ENCODE data around the gene SH2D7. TPM values are rescaled to one million over a fixed set of nuclear protein-coding genes. Genes with fewer than 3 reads are reported as not detected.

SH2D7 gene
- total RNA-seq, 1 donor from 2014 or later, result not detected

GRCh38 chr15:78147566-78147965, 55.2 kb downstream of the SH2D7 start:
- Mint-ChIP-seq H3K36me3 (peaks cover 2% of the 10 kb centered on the region), H3K9me3 (no peaks in the 10 kb centered on the region), H3K27me3 (ENCODE audit: insufficient read depth, low read depth) (peaks cover 2% of the 10 kb centered on the region), H3K4me3 (peak overlapping the region; percentile 73), H3K4me1 (peaks cover 23% of the 10 kb centered on the region), H3K27ac (no peak overlapping the region)
- Histone ChIP-seq H3K79me2 (ENCODE audit: low read depth) (no peaks in the 10 kb centered on the region), H3K27me3 (peaks cover 19% of the 10 kb centered on the region), H3K4me3 (no peak overlapping the region), H4K20me1 (ENCODE audit: low read depth) (peaks cover 9% of the 10 kb centered on the region), H3F3A (ENCODE audit: low read depth) (peaks cover 8% of the 10 kb centered on the region), H3K4me2 (no peak overlapping the region), H3K4me1 (no peaks in the 10 kb centered on the region), H3K36me3 (no peaks in the 10 kb centered on the region), H2AFZ (replicated peaks) (no peak overlapping the region), H3K27ac (no peak overlapping the region), H3K9ac (no peak overlapping the region), H3K9me3 (ENCODE audit: low read depth) (no peaks in the 10 kb centered on the region)
- TF ChIP-seq, protein P1, sequence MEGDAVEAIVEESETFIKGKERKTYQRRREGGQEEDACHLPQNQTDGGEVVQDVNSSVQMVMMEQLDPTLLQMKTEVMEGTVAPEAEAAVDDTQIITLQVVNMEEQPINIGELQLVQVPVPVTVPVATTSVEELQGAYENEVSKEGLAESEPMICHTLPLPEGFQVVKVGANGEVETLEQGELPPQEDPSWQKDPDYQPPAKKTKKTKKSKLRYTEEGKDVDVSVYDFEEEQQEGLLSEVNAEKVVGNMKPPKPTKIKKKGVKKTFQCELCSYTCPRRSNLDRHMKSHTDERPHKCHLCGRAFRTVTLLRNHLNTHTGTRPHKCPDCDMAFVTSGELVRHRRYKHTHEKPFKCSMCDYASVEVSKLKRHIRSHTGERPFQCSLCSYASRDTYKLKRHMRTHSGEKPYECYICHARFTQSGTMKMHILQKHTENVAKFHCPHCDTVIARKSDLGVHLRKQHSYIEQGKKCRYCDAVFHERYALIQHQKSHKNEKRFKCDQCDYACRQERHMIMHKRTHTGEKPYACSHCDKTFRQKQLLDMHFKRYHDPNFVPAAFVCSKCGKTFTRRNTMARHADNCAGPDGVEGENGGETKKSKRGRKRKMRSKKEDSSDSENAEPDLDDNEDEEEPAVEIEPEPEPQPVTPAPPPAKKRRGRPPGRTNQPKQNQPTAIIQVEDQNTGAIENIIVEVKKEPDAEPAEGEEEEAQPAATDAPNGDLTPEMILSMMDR (IDR thresholded peaks at IDR 0.05), result no peak
- TF ChIP-seq EZH2 (IDR thresholded peaks at IDR 0.05) (no peak), EZH2phosphoT487 (IDR thresholded peaks at IDR 0.05) (no peak)
- no peak for DNase-seq (ENCODE audit: low spot score)

- H3F3A ChIP-seq (ENCODE audit: low read depth), result peaks cover 8% of the 10 kb centered on the region
- H3K4me1 Mint-ChIP-seq, result peaks cover 23% of the 10 kb centered on the region
- peak overlapping the region; percentile 93 for H3K4me3 Mint-ChIP-seq
- H3K27ac ChIP-seq, result no peak overlapping the region
- TF ChIP-seq EZH2phosphoT487 (IDR thresholded peaks at IDR 0.05) (no peak), EZH2 (IDR thresholded peaks at IDR 0.05) (no peak)
- TF ChIP-seq, protein P1 (IDR thresholded peaks at IDR 0.05), result no peak
- no peaks in the 10 kb centered on the region for H3K9me3 ChIP-seq (ENCODE audit: low read depth)
- no peaks in the 10 kb centered on the region for H3K4me1 ChIP-seq
- H3K9ac ChIP-seq, result peak overlapping the region; percentile 28
- H3K9me3 Mint-ChIP-seq, result no peaks in the 10 kb centered on the region
- H3K36me3 Mint-ChIP-seq, result peaks cover 4% of the 10 kb centered on the region
- H3K36me3 ChIP-seq, result no peaks in the 10 kb centered on the region
- peak overlapping the region; percentile 22 for H3K27ac Mint-ChIP-seq
- peaks cover 12% of the 10 kb centered on the region for H4K20me1 ChIP-seq (ENCODE audit: low read depth)
- peak overlapping the region; percentile 23 for H2AFZ ChIP-seq (replicated peaks)
- H3K4me3 ChIP-seq, result peak overlapping the region; percentile 93
- peaks cover 2% of the 10 kb centered on the region for H3K27me3 Mint-ChIP-seq (ENCODE audit: insufficient read depth, low read depth)
- peaks cover 19% of the 10 kb centered on the region for H3K27me3 ChIP-seq
- H3K4me2 ChIP-seq, result peak overlapping the region; percentile 78
- H3K79me2 ChIP-seq (ENCODE audit: low read depth), result no peaks in the 10 kb centered on the region
- peak; percentile 40 for DNase-seq (ENCODE audit: low spot score)
These were observed 56.2 kb downstream of the SH2D7 start for GRCh38 chr15:78148392-78149067.

DNA sequence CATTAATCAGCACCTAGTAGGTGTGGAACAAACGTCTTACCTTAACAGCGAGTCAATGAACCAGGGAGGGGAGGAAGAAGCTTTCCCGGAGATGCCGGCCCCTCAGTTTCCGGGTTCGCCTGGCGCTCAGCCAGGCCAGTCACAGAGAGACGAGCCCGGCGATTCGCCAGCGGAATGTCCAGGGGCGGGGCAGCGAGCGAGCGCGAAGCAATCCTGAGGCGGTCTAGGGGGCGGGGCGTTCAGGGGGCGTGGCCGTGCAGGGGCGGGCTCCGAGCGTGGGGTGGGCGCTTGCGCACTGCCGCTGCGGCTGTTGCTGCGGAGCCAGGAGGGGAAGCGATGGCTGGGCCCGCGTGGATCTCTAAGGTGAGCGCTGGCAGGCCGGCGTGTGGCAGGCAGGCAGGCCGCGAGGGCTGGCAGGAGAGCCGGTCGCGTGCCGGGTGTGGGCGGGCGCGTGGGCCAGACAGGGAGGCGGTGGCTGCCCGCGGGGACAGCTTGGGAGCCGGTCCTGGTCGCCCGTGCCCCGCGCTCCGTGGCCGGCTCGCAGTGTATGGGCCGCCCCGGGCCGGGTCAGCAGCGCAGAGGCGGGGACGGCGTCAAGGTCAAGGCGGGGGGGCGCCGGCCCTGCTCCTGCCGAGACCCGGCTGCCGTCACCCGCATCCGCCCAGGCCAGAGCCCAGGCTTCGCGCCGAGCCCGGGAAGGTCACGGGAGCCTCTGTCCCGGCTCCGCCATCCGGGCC, 56.9 kb downstream of the SH2D7 start, which contains the start of gene IDH3A:
Gene IDH3A (plus strand): TSS at position 295 of the 737 bp plus-strand sequence. CDS start 42 bp downstream, at position 337.
- Mint-ChIP-seq H3K4me3 (peak within 1 kb of the TSS; percentile 93), H3K27ac (peak within 1 kb of the TSS; percentile 22), H3K4me1 (peaks cover 23% of the 10 kb centered on the region), H3K27me3 (ENCODE audit: insufficient read depth, low read depth) (peaks cover 2% of the 10 kb centered on the region), H3K9me3 (no peaks in the 10 kb centered on the region), H3K36me3 (peaks cover 4% of the 10 kb centered on the region)
- H3K4me3 ChIP-seq, result peak within 1 kb of the TSS; percentile 93
- peaks cover 8% of the 10 kb centered on the region for H3F3A ChIP-seq (ENCODE audit: low read depth)
- H3K4me1 ChIP-seq, result no peaks in the 10 kb centered on the region
- no peaks in the 10 kb centered on the region for H3K79me2 ChIP-seq (ENCODE audit: low read depth)
- DNase-seq (ENCODE audit: low spot score), result peak; percentile 98
- no peak within 1 kb of the TSS for H3K27ac ChIP-seq
- peak within 1 kb of the TSS; percentile 88 for H2AFZ ChIP-seq (replicated peaks)
- H3K9me3 ChIP-seq (ENCODE audit: low read depth), result no peaks in the 10 kb centered on the region
- peaks cover 12% of the 10 kb centered on the region for H4K20me1 ChIP-seq (ENCODE audit: low read depth)
- peak within 1 kb of the TSS; percentile 90 for H3K4me2 ChIP-seq
- no peaks in the 10 kb centered on the region for H3K36me3 ChIP-seq
- peak within 1 kb of the TSS; percentile 28 for H3K9ac ChIP-seq
- peaks cover 19% of the 10 kb centered on the region for H3K27me3 ChIP-seq
- TF ChIP-seq EZH2 (IDR thresholded peaks at IDR 0.05) (no peak), EZH2phosphoT487 (IDR thresholded peaks at IDR 0.05) (no peak)
- TF ChIP-seq, protein P1 (IDR thresholded peaks at IDR 0.05), result no peak

Measured in neural progenitor cell (in vitro differentiated cells).